Glutamatergic neuron (in vitro differentiated cells): ENCODE measurements around the gene PECR. TPM values are rescaled to one million over a fixed set of nuclear protein-coding genes. Genes with fewer than 3 reads are reported as not detected.

Experiments used
- total RNA-seq: library from RNA; stranded (reverse); fragmentation: NEBNext Ultra II Directional; extraction: Animal tissue kit (Norgen Biotek cat#: 25700); gene quantifications from one replicate; pipeline ENCODE4 v1.2.1, GENCODE V29; 2021; ENCODE audit not compliant: unreplicated experiment

PECR gene
- total RNA-seq, 1 donor from 2014 or later = 33.0 TPM

Other genes starting within 250 kb of the PECR start
- gene MREG, start 68.3 kb downstream of the PECR start, total RNA-seq = 48.4 TPM
- 166 TPM for gene TMEM169, start 110 bp upstream of the PECR start, total RNA-seq
- gene XRCC5, start 27.5 kb upstream of the PECR start, total RNA-seq = 254 TPM